ENCODE results near the gene RBM28.

GRCh38 chr7:128263420-128263819, 80.3 kb downstream of the RBM28 start:
- TF ChIP-seq, protein P1, sequence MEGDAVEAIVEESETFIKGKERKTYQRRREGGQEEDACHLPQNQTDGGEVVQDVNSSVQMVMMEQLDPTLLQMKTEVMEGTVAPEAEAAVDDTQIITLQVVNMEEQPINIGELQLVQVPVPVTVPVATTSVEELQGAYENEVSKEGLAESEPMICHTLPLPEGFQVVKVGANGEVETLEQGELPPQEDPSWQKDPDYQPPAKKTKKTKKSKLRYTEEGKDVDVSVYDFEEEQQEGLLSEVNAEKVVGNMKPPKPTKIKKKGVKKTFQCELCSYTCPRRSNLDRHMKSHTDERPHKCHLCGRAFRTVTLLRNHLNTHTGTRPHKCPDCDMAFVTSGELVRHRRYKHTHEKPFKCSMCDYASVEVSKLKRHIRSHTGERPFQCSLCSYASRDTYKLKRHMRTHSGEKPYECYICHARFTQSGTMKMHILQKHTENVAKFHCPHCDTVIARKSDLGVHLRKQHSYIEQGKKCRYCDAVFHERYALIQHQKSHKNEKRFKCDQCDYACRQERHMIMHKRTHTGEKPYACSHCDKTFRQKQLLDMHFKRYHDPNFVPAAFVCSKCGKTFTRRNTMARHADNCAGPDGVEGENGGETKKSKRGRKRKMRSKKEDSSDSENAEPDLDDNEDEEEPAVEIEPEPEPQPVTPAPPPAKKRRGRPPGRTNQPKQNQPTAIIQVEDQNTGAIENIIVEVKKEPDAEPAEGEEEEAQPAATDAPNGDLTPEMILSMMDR (IDR thresholded peaks at IDR 0.05): no peak
- TF ChIP-seq, protein P2, sequence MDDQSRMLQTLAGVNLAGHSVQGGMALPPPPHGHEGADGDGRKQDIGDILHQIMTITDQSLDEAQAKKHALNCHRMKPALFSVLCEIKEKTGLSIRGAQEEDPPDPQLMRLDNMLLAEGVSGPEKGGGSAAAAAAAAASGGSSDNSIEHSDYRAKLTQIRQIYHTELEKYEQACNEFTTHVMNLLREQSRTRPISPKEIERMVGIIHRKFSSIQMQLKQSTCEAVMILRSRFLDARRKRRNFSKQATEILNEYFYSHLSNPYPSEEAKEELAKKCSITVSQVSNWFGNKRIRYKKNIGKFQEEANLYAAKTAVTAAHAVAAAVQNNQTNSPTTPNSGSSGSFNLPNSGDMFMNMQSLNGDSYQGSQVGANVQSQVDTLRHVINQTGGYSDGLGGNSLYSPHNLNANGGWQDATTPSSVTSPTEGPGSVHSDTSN (IDR thresholded peaks at IDR 0.05): no peak
- no peak for TF ChIP-seq NFE2L2 (conservative IDR thresholded peaks at IDR 0.05; ENCODE audit: low read length)
- TF ChIP-seq BHLHE40 (IDR thresholded peaks at IDR 0.05; ENCODE audit: low read depth, low read length): no peak
- TF ChIP-seq EP300 (IDR thresholded peaks at IDR 0.05): no peak
- TF ChIP-seq HDAC2 (IDR thresholded peaks at IDR 0.05): no peak
- TF ChIP-seq RNF2 (IDR thresholded peaks at IDR 0.05; ENCODE audit: borderline replicate concordance, low read depth): no peak
- TF ChIP-seq KDM1A (IDR thresholded peaks at IDR 0.05; ENCODE audit: low read depth): no peak

All from A549 (cell line).